NCI-H446 treated with DMSO at 0.1 percent for 48 hours (cell line): ENCODE measurements around the gene CCDC191.

ENCODE experiments used
- DNase-seq: peaks from one replicate; lab custom pipeline; 2025; lab: John Stamatoyannopoulos, UW

The CCDC191 gene

GRCh38 chr3:114057011-114057347, 653 bp upstream of the CCDC191 start:
- DNase-seq: no peak

- no peak for DNase-seq
Measured at GRCh38 chr3:114052216-114052615, 4.1 kb downstream of the CCDC191 start.

GRCh38 chr3:114043205-114043604, 13.1 kb downstream of the CCDC191 start:
- DNase-seq: no peak

GRCh38 chr3:114035896-114036295, 20.4 kb downstream of the CCDC191 start:
- no peak for DNase-seq

GRCh38 chr3:114034787-114035545, 21.4 kb downstream of the CCDC191 start:
- DNase-seq: no peak

- no peak for DNase-seq
Measured at GRCh38 chr3:114034211-114034610, 22.1 kb downstream of the CCDC191 start.

- DNase-seq: no peak
Measured at GRCh38 chr3:114033721-114034120, 22.6 kb downstream of the CCDC191 start.

- DNase-seq: no peak
Measured at GRCh38 chr3:114026331-114026730, 30.0 kb downstream of the CCDC191 start.

- no peak for DNase-seq
Measured at GRCh38 chr3:114025451-114025850, 30.9 kb downstream of the CCDC191 start.

- DNase-seq: no peak
Measured at GRCh38 chr3:114022145-114022802, 34.1 kb downstream of the CCDC191 start.

- DNase-seq: no peak
Measured at GRCh38 chr3:114020907-114021306, 35.4 kb downstream of the CCDC191 start.

GRCh38 chr3:114019486-114019885, 36.8 kb downstream of the CCDC191 start:
- DNase-seq: no peak

- DNase-seq: no peak
Measured at GRCh38 chr3:114014211-114014610, 42.1 kb downstream of the CCDC191 start.

- no peak for DNase-seq
Measured at GRCh38 chr3:114011059-114011797, 45.1 kb downstream of the CCDC191 start.

- no peak for DNase-seq
Measured at GRCh38 chr3:114005481-114005880, 50.8 kb downstream of the CCDC191 start.

GRCh38 chr3:113985541-113985940, 70.8 kb downstream of the CCDC191 start:
- no peak for DNase-seq

- no peak for DNase-seq
Measured at GRCh38 chr3:113983544-113983943, 72.8 kb downstream of the CCDC191 start.

GRCh38 chr3:113981803-113982202, 74.5 kb downstream of the CCDC191 start:
- DNase-seq: no peak

- no peak for DNase-seq
Measured at GRCh38 chr3:113979916-113980315, 76.4 kb downstream of the CCDC191 start.

- DNase-seq: no peak
Measured at GRCh38 chr3:113977822-113978221, 78.5 kb downstream of the CCDC191 start.

- no peak for DNase-seq
Measured at GRCh38 chr3:113968986-113969385, 87.3 kb downstream of the CCDC191 start.

- DNase-seq: no peak
Measured at GRCh38 chr3:113966172-113966571, 90.2 kb downstream of the CCDC191 start.

GRCh38 chr3:113963879-113964278, 92.4 kb downstream of the CCDC191 start:
- DNase-seq: no peak
